ENCODE results near the gene DDI2.

DDI2 gene

DNA sequence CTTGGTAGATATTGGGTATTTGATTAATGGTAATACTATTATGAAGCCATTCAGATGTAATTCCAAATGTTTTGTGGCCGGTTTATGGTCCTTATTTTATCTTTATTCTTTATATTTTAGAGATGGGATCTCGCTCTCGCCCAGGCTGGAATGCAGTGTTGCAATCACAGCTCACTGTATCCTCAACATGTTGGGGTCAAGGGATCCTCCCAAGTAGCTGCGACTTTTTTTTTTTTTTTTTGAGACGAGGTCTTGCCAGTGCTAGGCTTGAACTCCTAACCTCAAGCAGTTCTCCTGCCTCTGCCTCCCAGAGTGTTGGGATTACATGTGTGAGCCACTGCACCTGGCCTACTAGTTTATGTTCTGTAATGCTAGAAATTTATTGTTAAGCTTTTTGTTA is 4.7 kb downstream of the DDI2 start:
- no peak overlapping the region for H3K4me2 ChIP-seq
- H4K20me1 ChIP-seq, result peaks cover 75% of the 10 kb centered on the region
- no peak overlapping the region for H3K4me3 ChIP-seq
- no peak for TF ChIP-seq Cebpa-rat (IDR thresholded peaks at IDR 0.05)
- H3K36me3 ChIP-seq, result peaks cover 18% of the 10 kb centered on the region
- peaks cover 53% of the 10 kb centered on the region for H3K4me1 ChIP-seq
- H3K9me3 ChIP-seq, result no peaks in the 10 kb centered on the region
- H3K9ac ChIP-seq, result no peak overlapping the region
- H3K27me3 ChIP-seq, result no peaks in the 10 kb centered on the region
- H3K27ac ChIP-seq, result no peak overlapping the region

DNA sequence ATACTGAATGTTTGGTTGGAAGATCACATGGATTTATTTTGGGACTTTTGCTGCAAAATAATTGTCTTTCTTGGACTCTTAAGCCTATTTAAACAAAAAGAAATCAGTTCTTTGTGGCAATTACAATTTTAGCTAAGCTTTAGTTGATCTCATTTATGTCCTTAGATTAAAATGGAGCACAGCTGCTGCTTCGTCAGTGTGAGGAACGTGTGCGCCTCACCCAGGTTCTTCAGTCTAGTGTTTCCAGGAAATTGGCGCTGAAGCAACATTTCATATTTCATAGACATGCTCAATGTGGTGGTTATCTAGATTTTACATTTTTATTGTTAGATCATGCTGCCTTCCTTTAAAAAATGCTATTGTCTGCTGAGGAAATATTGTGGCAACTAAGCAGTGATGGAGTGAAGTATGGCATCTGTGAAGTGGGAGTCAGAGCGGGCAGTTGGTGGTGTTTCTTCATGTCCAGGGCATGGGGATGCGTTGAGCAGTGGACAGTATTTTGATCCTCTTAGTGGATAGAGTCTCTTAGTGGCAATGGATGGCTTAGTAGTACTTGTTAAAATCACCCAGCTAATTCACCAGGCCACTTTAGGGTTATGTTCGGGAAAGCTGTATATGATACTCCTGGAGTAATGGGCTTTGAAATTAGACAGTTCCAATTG is 5.6 kb downstream of the DDI2 start:
- Histone ChIP-seq H4K20me1 (peaks cover 83% of the 10 kb centered on the region), H3K9ac (no peak overlapping the region), H3K4me2 (no peak overlapping the region), H3K27me3 (no peaks in the 10 kb centered on the region), H3K27ac (no peak overlapping the region), H3K9me3 (no peaks in the 10 kb centered on the region), H3K4me1 (peaks cover 62% of the 10 kb centered on the region), H3K36me3 (peaks cover 24% of the 10 kb centered on the region), H3K4me3 (no peak overlapping the region)
- no peak for TF ChIP-seq Cebpa-rat (IDR thresholded peaks at IDR 0.05)

DNA sequence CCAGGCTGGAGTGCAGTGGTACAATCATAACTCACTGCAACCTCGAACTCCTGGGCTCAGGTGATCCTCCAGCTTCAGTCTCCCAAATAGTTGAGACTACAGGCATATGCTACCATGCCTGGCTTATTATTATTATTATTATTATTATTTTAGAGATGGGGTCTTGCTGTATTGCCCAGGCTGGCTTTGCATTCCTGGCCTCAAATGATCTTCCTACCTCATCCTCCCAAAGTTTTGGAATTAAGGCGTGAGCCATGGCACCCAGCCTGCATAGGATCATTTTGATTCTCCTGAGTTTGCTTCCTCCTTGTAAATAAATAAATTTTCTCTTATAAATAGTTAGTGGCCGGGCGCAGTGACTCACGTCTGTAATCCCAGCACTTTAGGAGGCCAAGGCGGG is 6.2 kb downstream of the DDI2 start:
- Histone ChIP-seq H3K9me3 (no peaks in the 10 kb centered on the region), H3K4me1 (peaks cover 67% of the 10 kb centered on the region), H3K9ac (no peak overlapping the region), H4K20me1 (peaks cover 89% of the 10 kb centered on the region), H3K4me2 (0 out of 2 replicates have a peak overlapping the region, but pooled peaks have one; percentile 25), H3K36me3 (peaks cover 28% of the 10 kb centered on the region), H3K27ac (no peak overlapping the region), H3K27me3 (no peaks in the 10 kb centered on the region), H3K4me3 (no peak overlapping the region)
- no peak for TF ChIP-seq Cebpa-rat (IDR thresholded peaks at IDR 0.05)

DNA sequence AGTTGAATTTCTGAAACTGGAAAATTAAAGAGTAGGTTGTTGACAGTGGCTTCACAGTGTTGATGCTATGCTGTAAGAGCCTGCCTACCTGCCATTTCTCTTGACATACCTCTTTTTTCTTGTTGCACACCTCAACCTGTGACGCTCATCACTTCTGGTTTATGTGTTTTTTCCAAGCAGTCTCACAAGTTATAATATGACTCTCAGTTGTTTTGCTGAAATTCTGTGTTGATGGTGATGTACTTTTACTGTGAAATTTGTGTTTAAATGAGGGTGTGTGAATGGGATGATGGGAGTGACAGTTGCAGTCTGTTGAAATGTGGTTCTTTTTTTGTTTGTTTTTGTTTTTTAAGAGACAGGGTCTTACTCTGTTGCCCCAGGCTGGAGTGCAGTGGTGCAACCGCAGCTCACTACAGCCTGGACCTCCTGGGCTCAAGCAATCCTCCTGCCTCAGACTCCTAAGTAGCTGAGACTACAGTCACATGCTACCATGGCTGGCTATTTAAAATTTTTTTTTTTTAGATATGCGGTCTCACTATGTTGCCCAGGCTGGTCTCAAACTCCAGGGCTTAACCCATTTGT is 7.0 kb downstream of the DDI2 start:
- Histone ChIP-seq H3K9ac (no peak overlapping the region), H4K20me1 (peaks cover 97% of the 10 kb centered on the region), H3K4me3 (no peak overlapping the region), H3K4me1 (peaks cover 62% of the 10 kb centered on the region), H3K27ac (no peak overlapping the region), H3K4me2 (peak overlapping the region; percentile 25; the same call in 1 of the 2 replicates), H3K27me3 (no peaks in the 10 kb centered on the region), H3K36me3 (peaks cover 36% of the 10 kb centered on the region), H3K9me3 (no peaks in the 10 kb centered on the region)
- no peak for TF ChIP-seq Cebpa-rat (IDR thresholded peaks at IDR 0.05)

DNA sequence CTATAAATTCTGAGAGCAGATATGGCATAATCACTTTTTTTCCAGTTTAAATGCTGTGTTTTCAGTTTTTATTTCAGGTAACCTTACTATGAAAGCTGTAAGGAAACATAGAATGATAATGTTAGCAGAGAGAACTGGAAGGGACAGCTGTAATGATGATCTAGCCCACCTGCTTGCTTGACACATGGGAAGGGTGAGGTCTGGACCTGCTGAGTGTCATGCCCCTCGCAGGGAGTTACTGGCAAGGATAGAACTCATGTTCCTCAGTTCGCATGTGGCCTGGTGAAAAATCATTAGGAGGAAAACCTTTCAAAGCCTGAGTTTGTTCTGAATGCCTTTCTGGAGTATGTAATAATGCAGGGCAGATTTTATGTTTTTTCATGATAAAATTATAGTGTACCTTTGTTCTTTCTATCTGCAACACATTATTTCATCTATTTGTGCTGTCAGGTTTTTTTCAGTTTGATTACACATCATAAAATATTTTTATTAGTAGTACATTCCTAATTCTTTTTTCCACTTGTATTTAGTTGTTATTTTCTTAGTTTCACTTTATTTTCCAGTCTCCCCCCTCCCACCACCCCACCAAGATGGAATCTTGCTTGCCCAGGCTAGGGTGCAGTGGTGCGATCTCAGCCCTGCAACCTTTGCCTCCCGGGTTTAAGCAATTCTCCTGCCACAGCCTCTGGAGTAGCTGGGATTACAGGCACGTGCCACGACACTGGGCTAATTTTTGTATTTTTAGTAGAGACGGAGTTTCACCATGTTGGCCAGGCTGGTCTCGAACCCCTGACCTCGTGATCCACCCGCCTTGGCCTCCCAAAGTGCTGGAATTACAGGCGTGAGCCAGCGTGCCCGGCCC is 8.0 kb downstream of the DDI2 start:
- Histone ChIP-seq H3K9me3 (no peaks in the 10 kb centered on the region), H4K20me1 (peaks cover 97% of the 10 kb centered on the region), H3K9ac (no peak overlapping the region), H3K4me1 (peaks cover 51% of the 10 kb centered on the region), H3K4me3 (no peak overlapping the region), H3K36me3 (peaks cover 47% of the 10 kb centered on the region), H3K4me2 (no peak overlapping the region), H3K27me3 (no peaks in the 10 kb centered on the region), H3K27ac (no peak overlapping the region)
- no peak for TF ChIP-seq Cebpa-rat (IDR thresholded peaks at IDR 0.05)

DNA sequence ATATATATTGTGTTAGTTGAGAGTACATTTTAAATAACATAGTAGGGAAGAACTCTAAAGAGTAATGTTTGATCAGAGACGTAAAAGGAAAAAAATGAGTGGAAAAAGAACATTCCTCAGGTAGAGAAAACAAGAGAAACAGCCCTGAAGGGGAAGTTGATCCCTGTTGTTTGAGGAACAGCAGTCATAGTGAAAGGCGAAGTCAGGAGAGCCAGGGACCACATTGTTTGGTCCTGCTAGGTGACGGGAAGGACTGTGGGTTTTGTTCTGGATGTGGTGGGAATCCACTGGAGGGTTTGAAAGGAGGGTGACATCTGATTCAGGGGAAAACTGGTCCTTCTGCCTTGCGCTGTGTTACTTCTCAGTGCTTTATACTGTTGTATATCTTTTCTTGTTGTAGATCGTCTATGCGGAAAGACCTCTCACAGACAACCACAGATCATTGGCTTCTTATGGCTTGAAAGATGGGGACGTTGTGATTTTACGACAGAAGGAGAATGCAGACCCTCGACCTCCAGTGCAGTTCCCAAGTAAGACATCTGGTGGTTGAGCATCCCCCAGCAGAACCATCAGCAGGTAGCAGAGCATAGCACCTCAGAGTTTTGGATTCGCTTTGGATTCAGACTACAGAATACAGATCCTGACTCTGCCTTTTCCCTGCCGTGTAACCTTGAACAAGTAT is 9.2 kb downstream of the DDI2 start:
- Histone ChIP-seq H3K9ac (no peak overlapping the region), H3K4me2 (peak overlapping the region; percentile 44), H3K27ac (peak overlapping the region; percentile 14; the same call in 1 of the 2 replicates)

DNA sequence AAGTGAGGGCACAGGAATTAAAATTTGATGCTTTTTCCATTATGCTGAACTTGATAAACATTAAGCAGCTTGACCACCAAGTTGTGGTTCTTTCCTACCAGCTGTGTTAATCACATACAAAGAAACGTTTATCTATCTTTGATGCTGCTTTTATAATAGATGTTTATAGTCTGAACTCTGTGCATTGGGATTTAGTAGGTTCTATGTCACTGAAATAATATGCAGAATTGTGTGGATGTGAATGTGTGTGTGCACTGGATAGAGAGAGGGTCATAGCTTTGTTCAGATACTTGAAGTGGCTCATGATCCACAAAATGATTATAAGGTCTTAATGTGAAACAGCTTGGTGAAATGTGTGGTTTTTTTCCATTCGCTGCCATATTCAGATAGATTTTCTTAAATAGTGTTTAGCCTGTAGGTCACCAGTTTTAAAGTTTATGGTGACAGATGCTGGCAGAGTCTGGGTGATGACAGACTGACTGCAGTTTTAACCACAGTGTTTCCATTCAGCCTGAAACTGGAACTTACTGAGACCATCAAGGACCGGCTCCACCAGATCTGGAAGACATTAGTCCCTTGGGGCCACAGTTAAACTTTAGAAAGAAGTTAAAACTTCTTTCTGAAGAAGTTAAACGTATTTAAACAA is 10.2 kb downstream of the DDI2 start:
- Histone ChIP-seq H3K27me3 (no peaks in the 10 kb centered on the region), H3K36me3 (peaks cover 69% of the 10 kb centered on the region), H3K4me2 (peak overlapping the region; percentile 44), H3K9me3 (no peaks in the 10 kb centered on the region), H3K4me1 (peaks cover 38% of the 10 kb centered on the region), H3K9ac (peak overlapping the region; percentile 1; the same call in 1 of the 2 replicates), H4K20me1 (peaks cover 81% of the 10 kb centered on the region), H3K27ac (peak overlapping the region; percentile 5; the same call in 1 of the 2 replicates), H3K4me3 (no peak overlapping the region)
- no peak for TF ChIP-seq Cebpa-rat (IDR thresholded peaks at IDR 0.05)

More for the DNA sequence above, 9.2 kb downstream of the DDI2 start:
- no peaks in the 10 kb centered on the region for H3K9me3 ChIP-seq
- no peak overlapping the region for H3K4me3 ChIP-seq
- H4K20me1 ChIP-seq, result peaks cover 92% of the 10 kb centered on the region
- peaks cover 40% of the 10 kb centered on the region for H3K4me1 ChIP-seq
- H3K27me3 ChIP-seq, result no peaks in the 10 kb centered on the region
- H3K36me3 ChIP-seq, result peaks cover 58% of the 10 kb centered on the region
- no peak for TF ChIP-seq Cebpa-rat (IDR thresholded peaks at IDR 0.05)

DNA sequence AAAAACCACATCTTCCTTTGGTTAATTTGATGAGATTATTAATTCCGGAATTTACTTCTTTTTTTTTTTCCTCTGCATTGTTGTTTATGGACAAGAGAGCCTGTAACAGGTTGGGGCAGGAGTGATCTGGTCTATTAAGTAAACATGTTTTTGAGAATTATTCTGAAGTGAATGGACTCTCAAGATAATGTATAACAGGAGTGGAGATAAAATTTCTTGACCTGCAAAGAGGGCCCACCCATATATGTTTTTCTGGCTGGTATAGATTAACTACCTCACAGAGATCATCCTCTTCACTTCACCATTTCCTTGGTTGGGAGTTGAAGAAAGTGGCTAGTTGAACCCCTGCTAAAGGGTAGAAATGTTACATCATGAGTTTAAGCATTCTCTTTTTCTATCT is 10.7 kb downstream of the DDI2 start:
- H3K27me3 ChIP-seq, result no peaks in the 10 kb centered on the region
- H3K9me3 ChIP-seq, result no peaks in the 10 kb centered on the region
- peaks cover 74% of the 10 kb centered on the region for H3K36me3 ChIP-seq
- H3K9ac ChIP-seq, result no peak overlapping the region
- no peak for TF ChIP-seq Cebpa-rat (IDR thresholded peaks at IDR 0.05)
- H3K27ac ChIP-seq, result no peak overlapping the region
- H3K4me1 ChIP-seq, result peaks cover 38% of the 10 kb centered on the region
- H3K4me3 ChIP-seq, result no peak overlapping the region
- H3K4me2 ChIP-seq, result peak overlapping the region; percentile 44
- peaks cover 76% of the 10 kb centered on the region for H4K20me1 ChIP-seq

DNA sequence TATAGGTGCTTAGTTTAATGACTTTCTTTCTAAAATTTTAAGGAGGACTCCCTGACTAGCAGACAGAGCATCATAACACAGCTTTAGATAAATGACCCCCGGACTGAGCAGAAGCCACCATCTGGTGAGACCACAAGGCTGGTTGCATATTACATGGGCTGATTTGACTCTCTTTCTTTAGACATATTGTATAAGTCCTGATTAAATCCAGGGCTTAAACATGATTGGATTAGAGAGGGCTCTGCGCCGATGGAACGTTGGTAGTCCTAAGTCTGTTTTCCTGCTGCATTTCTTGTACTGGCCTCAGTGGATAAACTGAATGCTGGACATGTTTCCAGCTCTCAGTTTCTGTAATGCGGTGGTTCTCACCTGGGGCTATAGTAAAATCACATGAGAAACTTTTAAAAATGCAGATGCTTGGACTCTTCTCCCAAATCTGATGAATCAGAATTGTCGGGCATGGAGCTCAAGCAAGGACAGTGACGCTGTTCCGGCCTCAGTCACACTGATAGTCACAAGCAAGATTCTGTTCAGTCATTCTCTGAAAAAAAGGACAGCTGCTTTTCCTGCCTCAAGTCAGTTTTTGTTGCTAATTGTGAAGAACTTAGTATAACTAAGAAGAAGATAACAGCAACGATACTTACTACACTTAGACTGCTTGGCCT is 16.6 kb downstream of the DDI2 start:
- no peak for TF ChIP-seq Cebpa-rat (IDR thresholded peaks at IDR 0.05)
- H3K36me3 ChIP-seq, result peaks cover 100% of the 10 kb centered on the region

More for the DNA sequence above, 16.6 kb downstream of the DDI2 start:
- no peak overlapping the region for H3K27ac ChIP-seq
- H3K9me3 ChIP-seq, result no peaks in the 10 kb centered on the region
- no peak overlapping the region for H3K4me3 ChIP-seq
- H3K27me3 ChIP-seq, result no peaks in the 10 kb centered on the region
- H3K9ac ChIP-seq, result no peak overlapping the region
- H3K4me1 ChIP-seq, result no peaks in the 10 kb centered on the region
- peaks cover 46% of the 10 kb centered on the region for H4K20me1 ChIP-seq
- no peak overlapping the region for H3K4me2 ChIP-seq
